HL-60 (cell line): ENCODE results near the gene GRIN1.

Experiments used
- GABPA ChIP-seq: IDR thresholded peaks from 2 replicates; pipeline ENCODE4 v1.6.1; 2012; ENCODE audit warnings: low read depth
- POLR2AphosphoS5 ChIP-seq: IDR thresholded peaks from 2 replicates; pipeline ENCODE4 v1.6.1; 2012; ENCODE audit warnings: low read depth
- SPI1 ChIP-seq: IDR thresholded peaks from 2 replicates; pipeline ENCODE4 v1.6.1; 2012; ENCODE audit warnings: low read depth, mild to moderate bottlenecking, borderline replicate concordance
- TF ChIP-seq, protein P1 (sequence below): IDR thresholded peaks from one replicate; pipeline ENCODE4 v1.5.1; 2011; ENCODE audit warnings: low read length, control low read depth, inconsistent platforms; ENCODE audit not compliant: insufficient read depth
- TF ChIP-seq, protein P2 (sequence below): IDR thresholded peaks from 2 replicates; pipeline ENCODE4 v1.6.1; 2012; ENCODE audit warnings: low read depth; ENCODE audit not compliant: insufficient replicate concordance

DNA sequence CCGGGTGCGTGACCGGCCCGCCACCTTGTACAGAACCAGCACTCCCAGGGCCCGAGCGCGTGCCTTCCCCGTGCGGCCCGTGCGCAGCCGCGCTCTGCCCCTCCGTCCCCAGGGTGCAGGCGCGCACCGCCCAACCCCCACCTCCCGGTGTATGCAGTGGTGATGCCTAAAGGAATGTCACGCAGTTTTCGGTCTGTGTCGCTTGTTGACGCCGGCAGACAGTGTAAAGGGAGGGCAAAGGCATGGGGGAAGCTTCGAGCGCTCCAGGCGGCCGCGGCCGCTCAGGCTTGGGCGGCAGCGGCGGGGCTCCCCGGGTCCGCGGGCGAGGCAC is 29.6 kb downstream of the GRIN1 start:
- TF ChIP-seq, protein P1, sequence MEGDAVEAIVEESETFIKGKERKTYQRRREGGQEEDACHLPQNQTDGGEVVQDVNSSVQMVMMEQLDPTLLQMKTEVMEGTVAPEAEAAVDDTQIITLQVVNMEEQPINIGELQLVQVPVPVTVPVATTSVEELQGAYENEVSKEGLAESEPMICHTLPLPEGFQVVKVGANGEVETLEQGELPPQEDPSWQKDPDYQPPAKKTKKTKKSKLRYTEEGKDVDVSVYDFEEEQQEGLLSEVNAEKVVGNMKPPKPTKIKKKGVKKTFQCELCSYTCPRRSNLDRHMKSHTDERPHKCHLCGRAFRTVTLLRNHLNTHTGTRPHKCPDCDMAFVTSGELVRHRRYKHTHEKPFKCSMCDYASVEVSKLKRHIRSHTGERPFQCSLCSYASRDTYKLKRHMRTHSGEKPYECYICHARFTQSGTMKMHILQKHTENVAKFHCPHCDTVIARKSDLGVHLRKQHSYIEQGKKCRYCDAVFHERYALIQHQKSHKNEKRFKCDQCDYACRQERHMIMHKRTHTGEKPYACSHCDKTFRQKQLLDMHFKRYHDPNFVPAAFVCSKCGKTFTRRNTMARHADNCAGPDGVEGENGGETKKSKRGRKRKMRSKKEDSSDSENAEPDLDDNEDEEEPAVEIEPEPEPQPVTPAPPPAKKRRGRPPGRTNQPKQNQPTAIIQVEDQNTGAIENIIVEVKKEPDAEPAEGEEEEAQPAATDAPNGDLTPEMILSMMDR = no peak
- TF ChIP-seq POLR2AphosphoS5 (no peak; the same call in 1 of the 2 replicates), SPI1 (no peak), GABPA (no peak)
- TF ChIP-seq, protein P2, sequence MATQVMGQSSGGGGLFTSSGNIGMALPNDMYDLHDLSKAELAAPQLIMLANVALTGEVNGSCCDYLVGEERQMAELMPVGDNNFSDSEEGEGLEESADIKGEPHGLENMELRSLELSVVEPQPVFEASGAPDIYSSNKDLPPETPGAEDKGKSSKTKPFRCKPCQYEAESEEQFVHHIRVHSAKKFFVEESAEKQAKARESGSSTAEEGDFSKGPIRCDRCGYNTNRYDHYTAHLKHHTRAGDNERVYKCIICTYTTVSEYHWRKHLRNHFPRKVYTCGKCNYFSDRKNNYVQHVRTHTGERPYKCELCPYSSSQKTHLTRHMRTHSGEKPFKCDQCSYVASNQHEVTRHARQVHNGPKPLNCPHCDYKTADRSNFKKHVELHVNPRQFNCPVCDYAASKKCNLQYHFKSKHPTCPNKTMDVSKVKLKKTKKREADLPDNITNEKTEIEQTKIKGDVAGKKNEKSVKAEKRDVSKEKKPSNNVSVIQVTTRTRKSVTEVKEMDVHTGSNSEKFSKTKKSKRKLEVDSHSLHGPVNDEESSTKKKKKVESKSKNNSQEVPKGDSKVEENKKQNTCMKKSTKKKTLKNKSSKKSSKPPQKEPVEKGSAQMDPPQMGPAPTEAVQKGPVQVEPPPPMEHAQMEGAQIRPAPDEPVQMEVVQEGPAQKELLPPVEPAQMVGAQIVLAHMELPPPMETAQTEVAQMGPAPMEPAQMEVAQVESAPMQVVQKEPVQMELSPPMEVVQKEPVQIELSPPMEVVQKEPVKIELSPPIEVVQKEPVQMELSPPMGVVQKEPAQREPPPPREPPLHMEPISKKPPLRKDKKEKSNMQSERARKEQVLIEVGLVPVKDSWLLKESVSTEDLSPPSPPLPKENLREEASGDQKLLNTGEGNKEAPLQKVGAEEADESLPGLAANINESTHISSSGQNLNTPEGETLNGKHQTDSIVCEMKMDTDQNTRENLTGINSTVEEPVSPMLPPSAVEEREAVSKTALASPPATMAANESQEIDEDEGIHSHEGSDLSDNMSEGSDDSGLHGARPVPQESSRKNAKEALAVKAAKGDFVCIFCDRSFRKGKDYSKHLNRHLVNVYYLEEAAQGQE = no peak
